ENCODE data around the gene NOP16. TPM values are rescaled to one million over a fixed set of nuclear protein-coding genes. Genes with fewer than 3 reads are reported as not detected.
A peak's percentile ranks its signal among the peaks of the same experiment; 100 is the strongest.

Gene NOP16
- total RNA-seq, 2 experiments from 2014 or later: 71.8 to 75.1 TPM

DNA sequence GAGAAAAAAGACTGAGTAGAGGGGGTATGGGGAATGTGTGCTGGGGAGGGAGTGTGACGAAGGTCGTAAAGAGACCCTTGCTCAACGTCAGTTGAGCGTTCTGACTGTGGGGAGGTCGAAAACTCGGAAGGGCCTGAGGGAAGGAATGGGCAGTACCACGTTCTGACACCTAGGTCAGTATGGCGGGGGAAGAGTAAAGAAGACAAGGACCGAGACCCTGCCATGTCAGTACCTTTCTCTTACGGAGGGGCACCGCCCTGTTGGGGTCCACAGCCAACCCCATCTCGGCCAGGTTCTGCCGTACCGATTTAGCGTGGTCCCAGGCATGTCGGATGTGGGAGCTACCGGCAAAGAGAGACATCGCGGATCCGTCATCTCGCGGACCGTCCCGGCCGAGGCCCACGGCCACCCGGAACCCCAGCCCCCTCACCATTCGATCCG lies 375 bp downstream of the NOP16 start:
- CTCF ChIA-PET: no interaction called here
- ATAC-seq (no peak), DNase-seq (peak; percentile 20)
- POLR2A ChIA-PET: interaction anchor here (0.8 to 2.0 kb wide), 6 partner anchors 8 to 265 kb away, joined by 3 to 7 read pairs (median 4); partner anchors contain the start of gene ARL10
- H3K36me3 Mint-ChIP-seq (ENCODE audit: low read depth): peaks cover 66% of the 10 kb centered on the region
- H3K27ac Mint-ChIP-seq: peak overlapping the region; percentile 99
- peak overlapping the region; percentile 98 for H3K4me3 Mint-ChIP-seq
- intact Hi-C loops (cut with micrococcal nuclease): loop anchor here (1.0 to 2.0 kb wide), 2 partner anchors 27 to 61 kb away; partner anchors contain the start of genes FAF2 and KIAA1191
- H3K4me1 Mint-ChIP-seq (ENCODE audit: low read depth): peaks cover 29% of the 10 kb centered on the region
- TF ChIP-seq, protein P1, sequence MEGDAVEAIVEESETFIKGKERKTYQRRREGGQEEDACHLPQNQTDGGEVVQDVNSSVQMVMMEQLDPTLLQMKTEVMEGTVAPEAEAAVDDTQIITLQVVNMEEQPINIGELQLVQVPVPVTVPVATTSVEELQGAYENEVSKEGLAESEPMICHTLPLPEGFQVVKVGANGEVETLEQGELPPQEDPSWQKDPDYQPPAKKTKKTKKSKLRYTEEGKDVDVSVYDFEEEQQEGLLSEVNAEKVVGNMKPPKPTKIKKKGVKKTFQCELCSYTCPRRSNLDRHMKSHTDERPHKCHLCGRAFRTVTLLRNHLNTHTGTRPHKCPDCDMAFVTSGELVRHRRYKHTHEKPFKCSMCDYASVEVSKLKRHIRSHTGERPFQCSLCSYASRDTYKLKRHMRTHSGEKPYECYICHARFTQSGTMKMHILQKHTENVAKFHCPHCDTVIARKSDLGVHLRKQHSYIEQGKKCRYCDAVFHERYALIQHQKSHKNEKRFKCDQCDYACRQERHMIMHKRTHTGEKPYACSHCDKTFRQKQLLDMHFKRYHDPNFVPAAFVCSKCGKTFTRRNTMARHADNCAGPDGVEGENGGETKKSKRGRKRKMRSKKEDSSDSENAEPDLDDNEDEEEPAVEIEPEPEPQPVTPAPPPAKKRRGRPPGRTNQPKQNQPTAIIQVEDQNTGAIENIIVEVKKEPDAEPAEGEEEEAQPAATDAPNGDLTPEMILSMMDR (IDR thresholded peaks at IDR 0.05): no peak
- H3K9me3 Mint-ChIP-seq: no peaks in the 10 kb centered on the region
- no peaks in the 10 kb centered on the region for H3K27me3 Mint-ChIP-seq

DNA sequence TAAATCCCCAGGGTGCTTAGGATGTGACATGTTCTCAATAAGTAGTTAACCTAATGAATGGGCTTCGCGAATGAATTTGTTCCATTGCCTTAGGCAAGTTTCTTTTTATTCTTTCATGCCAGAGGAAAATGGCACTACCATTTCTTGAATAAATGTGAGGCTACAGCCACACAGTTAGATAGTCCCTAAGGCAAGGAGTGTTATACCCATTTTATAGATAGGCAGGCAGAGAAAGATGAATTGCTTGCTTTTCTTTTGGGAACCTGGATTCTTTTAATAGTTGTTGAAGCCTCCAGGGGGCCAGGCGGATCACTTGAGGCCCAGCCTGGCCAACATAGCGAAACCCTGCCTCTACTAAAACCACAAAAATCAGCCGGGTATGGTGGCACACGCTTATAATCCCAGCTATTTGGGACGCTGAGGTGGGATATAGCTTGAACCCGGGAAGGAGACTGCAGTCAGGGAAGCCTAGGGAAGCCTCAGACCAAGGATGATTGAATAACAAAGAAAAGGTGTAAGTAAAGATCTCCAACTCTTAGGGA lies 943 bp downstream of the NOP16 start:
- H3K9me3 Mint-ChIP-seq: no peaks in the 10 kb centered on the region
- ChIA-PET CTCF (interaction anchor here (1.3 to 2.2 kb wide), 2 partner anchors 29 to 60 kb away, joined by 4 to 5 read pairs; partner anchors contain the start of gene CLTB), POLR2A (interaction anchor here (0.7 to 2.0 kb wide), 7 partner anchors 11 to 266 kb away, joined by 3 to 7 read pairs (median 5); partner anchors contain the start of gene ARL10)
- TF ChIP-seq, protein P1 (IDR thresholded peaks at IDR 0.05): no peak
- DNase-seq (no peak), ATAC-seq (no peak)
- peaks cover 70% of the 10 kb centered on the region for H3K36me3 Mint-ChIP-seq (ENCODE audit: low read depth)
- no peaks in the 10 kb centered on the region for H3K27me3 Mint-ChIP-seq
- H3K27ac Mint-ChIP-seq: peak overlapping the region; percentile 99
- H3K4me1 Mint-ChIP-seq (ENCODE audit: low read depth): peaks cover 29% of the 10 kb centered on the region
- H3K4me3 Mint-ChIP-seq: peak overlapping the region; percentile 98
- intact Hi-C loops (cut with micrococcal nuclease): no loop called here

DNA sequence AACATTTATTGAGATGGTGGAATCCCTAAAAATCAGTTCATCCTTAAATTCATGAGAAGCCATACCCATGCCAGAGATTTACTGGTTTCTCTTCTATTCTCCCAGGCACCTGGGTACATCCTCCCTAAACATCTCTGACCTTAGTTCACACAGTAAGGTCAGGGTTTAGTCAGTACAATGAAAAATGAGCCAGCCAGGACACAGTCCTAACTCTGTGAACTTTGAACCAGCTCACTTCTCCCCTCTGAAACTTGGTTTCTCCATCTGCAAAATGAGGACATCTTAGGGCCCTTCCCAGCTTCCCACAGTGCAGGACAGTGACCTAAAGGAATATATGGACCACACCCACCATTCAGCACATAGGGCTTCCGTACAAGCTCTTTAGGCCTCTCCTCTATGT lies 1.9 kb downstream of the NOP16 start:
- Mint-ChIP-seq H3K9me3 (no peaks in the 10 kb centered on the region), H3K27me3 (no peaks in the 10 kb centered on the region), H3K36me3 (ENCODE audit: low read depth) (peaks cover 72% of the 10 kb centered on the region), H3K27ac (peak overlapping the region; percentile 99), H3K4me3 (peak overlapping the region; percentile 98), H3K4me1 (ENCODE audit: low read depth) (peaks cover 29% of the 10 kb centered on the region)
- intact Hi-C loops (cut with micrococcal nuclease): no loop called here
- DNase-seq: no peak
- CTCF ChIA-PET: interaction anchor here (1.3 to 2.2 kb wide), 2 partner anchors 30 to 61 kb away, joined by 4 to 5 read pairs; partner anchors contain the start of gene CLTB
- POLR2A ChIA-PET: interaction anchor here (1.2 to 2.9 kb wide), 6 partner anchors 9 to 149 kb away, joined by 3 to 9 read pairs (median 6); no protein-coding TSS in a partner anchor
- TF ChIP-seq, protein P1 (IDR thresholded peaks at IDR 0.05): no peak
- no peak for ATAC-seq

DNA sequence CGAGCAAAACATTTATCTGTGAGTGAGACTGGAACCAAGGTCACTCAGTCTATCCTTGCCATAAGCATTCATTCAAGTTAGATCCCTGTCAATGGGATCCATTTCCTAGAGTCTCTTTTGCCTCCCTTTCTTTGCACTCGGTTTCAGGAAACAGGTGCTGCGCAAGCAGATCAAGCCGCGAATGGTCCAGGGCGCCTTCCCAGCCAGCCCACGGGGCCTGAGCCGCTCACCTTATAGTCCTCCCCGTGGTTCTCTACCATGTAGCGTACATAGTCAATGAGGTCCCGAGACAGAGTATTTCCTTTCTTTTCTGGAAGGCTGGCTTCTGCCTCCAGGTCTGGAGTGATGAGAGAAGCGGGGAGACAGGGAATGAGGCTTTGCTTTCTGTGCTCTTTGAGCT lies 3.4 kb downstream of the NOP16 start:
- DNase-seq (no peak), ATAC-seq (no peak)
- Mint-ChIP-seq H3K9me3 (no peaks in the 10 kb centered on the region), H3K4me3 (no peak overlapping the region), H3K4me1 (ENCODE audit: low read depth) (peaks cover 29% of the 10 kb centered on the region), H3K36me3 (ENCODE audit: low read depth) (peaks cover 68% of the 10 kb centered on the region), H3K27ac (no peak overlapping the region), H3K27me3 (no peaks in the 10 kb centered on the region)
- POLR2A ChIA-PET: interaction anchor here (1.0 to 3.6 kb wide), 5 partner anchors 8 to 151 kb away, joined by 4 to 13 read pairs (median 7); partner anchors contain the start of gene KIAA1191
- intact Hi-C loops (cut with micrococcal nuclease): no loop called here
- CTCF ChIA-PET: no interaction called here
- TF ChIP-seq, protein P1 (IDR thresholded peaks at IDR 0.05): no peak

DNA sequence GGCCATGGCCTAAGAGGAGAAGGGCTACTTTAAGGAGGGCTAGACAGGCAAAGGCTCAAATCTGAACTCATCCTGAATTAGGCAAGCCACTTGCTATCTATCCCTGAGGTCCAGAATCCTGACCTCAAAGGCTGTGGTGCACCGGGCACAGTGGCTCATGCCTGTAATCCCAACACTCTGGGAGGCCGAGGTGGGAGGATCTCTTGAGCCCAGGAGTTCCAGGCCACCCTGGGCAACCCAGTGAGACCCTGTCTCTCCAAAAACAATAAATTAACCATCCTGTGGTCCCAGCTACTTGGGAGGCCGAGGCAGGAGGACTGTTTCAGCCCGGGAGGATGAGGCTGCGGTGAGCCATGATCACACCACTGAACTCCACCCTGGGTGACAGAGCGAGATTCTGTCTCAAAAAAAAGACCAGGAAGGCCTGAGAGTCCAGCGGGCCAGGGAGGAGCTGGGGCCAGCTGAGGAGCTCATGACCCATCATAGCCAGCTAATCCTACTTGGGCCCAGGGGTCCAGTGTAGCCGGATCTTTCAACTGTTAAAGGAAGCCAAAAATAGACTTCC lies 4.0 kb downstream of the NOP16 start:
- CTCF ChIA-PET: no interaction called here
- DNase-seq (no peak), ATAC-seq (no peak)
- no peak overlapping the region for H3K27ac Mint-ChIP-seq
- POLR2A ChIA-PET: interaction anchor here (1.0 to 3.6 kb wide), 5 partner anchors 12 to 151 kb away, joined by 4 to 14 read pairs (median 9); partner anchors contain the start of gene KIAA1191
- no peaks in the 10 kb centered on the region for H3K27me3 Mint-ChIP-seq
- TF ChIP-seq, protein P1 (IDR thresholded peaks at IDR 0.05): no peak
- peaks cover 26% of the 10 kb centered on the region for H3K4me1 Mint-ChIP-seq (ENCODE audit: low read depth)
- H3K4me3 Mint-ChIP-seq: no peak overlapping the region
- no peaks in the 10 kb centered on the region for H3K9me3 Mint-ChIP-seq
- peaks cover 71% of the 10 kb centered on the region for H3K36me3 Mint-ChIP-seq (ENCODE audit: low read depth)
- intact Hi-C loops (cut with micrococcal nuclease): no loop called here

Measured in activated CD8-positive, alpha-beta T cell treated with anti-CD3 and anti-CD28 coated beads for 36 hours (primary cell).